Fibroblast of skin of left quadriceps (primary cell): ENCODE data around the gene NMUR1.
"Not testable (repeated sequence)": the region's sequence is repeated elsewhere in the genome, so short reads cannot be mapped to it uniquely, and the experiment has no call there.

Experiments
- DNase-seq, 2 experiments: peaks; one replicate each; pipeline ENCODE4 v3.0.0-alpha.2; 2013; ENCODE audit warnings: low read depth in 2 of 2

The NMUR1 gene

GRCh38 chr2:231530099-231531011 lies at the start of gene NMUR1:
Gene NMUR1, minus strand, starts transcription at chr2:231530445. Its CDS starts 84 bp downstream, at chr2:231530361.
- DNase-seq: no peak

- no peak for DNase-seq
Observed at GRCh38 chr2:231579560-231579959, 49.3 kb upstream of the NMUR1 start.

- DNase-seq: not testable (repeated sequence)
Observed at GRCh38 chr2:231578655-231579054, 48.4 kb upstream of the NMUR1 start.

GRCh38 chr2:231576465-231576864 lies 46.2 kb upstream of the NMUR1 start:
- no peak for DNase-seq

- no peak for DNase-seq
Observed at GRCh38 chr2:231575612-231576256, 45.5 kb upstream of the NMUR1 start.

GRCh38 chr2:231573698-231574421 lies 43.6 kb upstream of the NMUR1 start:
- no peak for DNase-seq

- DNase-seq: no peak
Observed at GRCh38 chr2:231573096-231573495, 42.9 kb upstream of the NMUR1 start.

GRCh38 chr2:231571661-231572191 lies 41.5 kb upstream of the NMUR1 start:
- no peak for DNase-seq

- DNase-seq: not testable (repeated sequence)
Observed at GRCh38 chr2:231570915-231571314, 40.7 kb upstream of the NMUR1 start.

GRCh38 chr2:231568785-231569435 lies 38.7 kb upstream of the NMUR1 start:
- DNase-seq: no peak

GRCh38 chr2:231568098-231568784 lies 38.0 kb upstream of the NMUR1 start:
- DNase-seq: no peak

- DNase-seq: no peak
Observed at GRCh38 chr2:231567159-231567558, 36.9 kb upstream of the NMUR1 start.

GRCh38 chr2:231565887-231566594 lies 35.8 kb upstream of the NMUR1 start:
- DNase-seq: no peak

GRCh38 chr2:231563378-231563961 lies 33.2 kb upstream of the NMUR1 start:
- peak; percentile 4 to 8 for DNase-seq

GRCh38 chr2:231557571-231558217 lies 27.4 kb upstream of the NMUR1 start:
- peak; percentile 43 to 56 for DNase-seq

- DNase-seq: no peak
Observed at GRCh38 chr2:231556981-231557380, 26.7 kb upstream of the NMUR1 start.

GRCh38 chr2:231556496-231556895 lies 26.3 kb upstream of the NMUR1 start:
- DNase-seq: not testable (repeated sequence)

- no peak for DNase-seq
Observed at GRCh38 chr2:231554748-231555545, 24.7 kb upstream of the NMUR1 start.

- DNase-seq: no peak
Observed at GRCh38 chr2:231554327-231554726, 24.1 kb upstream of the NMUR1 start.
